ENCODE measurements around the gene ROBO4.

DNA sequence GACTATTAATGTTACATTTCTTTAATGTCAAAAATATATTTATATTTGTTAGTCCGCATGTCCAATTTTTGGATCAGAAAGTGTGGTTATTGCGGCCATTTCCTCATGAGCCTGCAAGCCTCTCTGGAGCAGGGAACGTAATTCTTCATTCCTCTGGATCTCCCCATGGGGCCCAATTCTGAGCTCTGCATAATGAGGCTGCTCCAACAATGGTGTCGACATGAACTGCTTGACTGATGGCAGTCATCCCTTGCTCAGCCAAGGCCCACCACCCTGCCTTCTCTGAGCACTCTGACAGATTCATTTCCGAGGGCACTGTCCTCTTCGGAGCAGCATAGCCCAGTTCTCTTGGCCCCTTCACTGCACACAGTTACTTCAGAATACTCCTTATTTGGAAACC, 41.3 kb upstream of the ROBO4 start:
- TF ChIP-seq, protein P1, sequence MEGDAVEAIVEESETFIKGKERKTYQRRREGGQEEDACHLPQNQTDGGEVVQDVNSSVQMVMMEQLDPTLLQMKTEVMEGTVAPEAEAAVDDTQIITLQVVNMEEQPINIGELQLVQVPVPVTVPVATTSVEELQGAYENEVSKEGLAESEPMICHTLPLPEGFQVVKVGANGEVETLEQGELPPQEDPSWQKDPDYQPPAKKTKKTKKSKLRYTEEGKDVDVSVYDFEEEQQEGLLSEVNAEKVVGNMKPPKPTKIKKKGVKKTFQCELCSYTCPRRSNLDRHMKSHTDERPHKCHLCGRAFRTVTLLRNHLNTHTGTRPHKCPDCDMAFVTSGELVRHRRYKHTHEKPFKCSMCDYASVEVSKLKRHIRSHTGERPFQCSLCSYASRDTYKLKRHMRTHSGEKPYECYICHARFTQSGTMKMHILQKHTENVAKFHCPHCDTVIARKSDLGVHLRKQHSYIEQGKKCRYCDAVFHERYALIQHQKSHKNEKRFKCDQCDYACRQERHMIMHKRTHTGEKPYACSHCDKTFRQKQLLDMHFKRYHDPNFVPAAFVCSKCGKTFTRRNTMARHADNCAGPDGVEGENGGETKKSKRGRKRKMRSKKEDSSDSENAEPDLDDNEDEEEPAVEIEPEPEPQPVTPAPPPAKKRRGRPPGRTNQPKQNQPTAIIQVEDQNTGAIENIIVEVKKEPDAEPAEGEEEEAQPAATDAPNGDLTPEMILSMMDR (IDR thresholded peaks at IDR 0.05; ENCODE audit: low read depth, low read length, poor library complexity, severe bottlenecking) = no peak
- TF ChIP-seq EZH2phosphoT487 (IDR thresholded peaks at IDR 0.05; ENCODE audit: borderline replicate concordance, low read length) = no peak
